GM12878 (cell line): Measurements from ENCODE around the gene FAM184B. TPM values are rescaled to one million over a fixed set of nuclear protein-coding genes. Genes with fewer than 3 reads are reported as not detected.
A peak's percentile ranks its signal among the peaks of the same experiment; 100 is the strongest.

Experiments used
- ATAC-seq: fragments of 200-7000 bp; cut with Tn5 transposase; 3 replicates; pipeline ENCODE4 v1.9.1; 2020; ENCODE audit warnings: mild to moderate bottlenecking, moderate library complexity
- BruUV-seq: library from RNA; stranded (reverse); fragments of 400-500 nt; replicated peaks from 2 replicates; lab custom pipeline; 2021; lab: Mats Ljungman, UMichigan
- CTCF ChIA-PET: fragments of 300-600 bp; sonication (Branson Sonifier 250); formaldehyde crosslinking; extraction: SDS; loops from one replicate; lab custom pipeline; 2021; ENCODE audit warnings: inconsistent platforms; lab: Yijun Ruan, JAX
- POLR2A ChIA-PET: fragments of 350-600 bp; formaldehyde crosslinking; extraction: SDS; loops from one replicate; lab custom pipeline; 2021; ENCODE audit warnings: inconsistent platforms; lab: Charles Lee
- RAD21 ChIA-PET: fragments of 300-600 bp; sonication (Branson Sonifier 250); formaldehyde crosslinking; loops from one replicate; lab custom pipeline; 2023; ENCODE audit warnings: antibody characterized with exemption; ENCODE audit not compliant: unreplicated experiment; lab: Charles Lee
- SMC1A ChIA-PET: fragments of 300-600 bp; sonication (Branson Sonifier 250); formaldehyde crosslinking; loops from one replicate; lab custom pipeline; 2023; ENCODE audit not compliant: unreplicated experiment, uncharacterized antibody; lab: Charles Lee
- DNase-seq: peaks from one replicate; pipeline ENCODE4 v3.0.0-alpha.2; 2011; ENCODE audit warnings: low read depth, low spot score
- FAIRE-seq: peaks from 3 replicates; lab custom pipeline; 2011; peaks lifted over from hg19 to GRCh38; lab: Jason Lieb, UNC
- H2AFZ ChIP-seq: 2 replicates; pipeline ENCODE4 v1.6.0; 2011; ENCODE audit warnings: low read depth, low read length, control low read depth; ENCODE audit not compliant: control insufficient read depth
- H3K27ac ChIP-seq: 2 replicates; pipeline ENCODE4 v1.5.1; 2011; ENCODE audit warnings: control low read depth; ENCODE audit not compliant: control insufficient read depth, insufficient read depth
- H3K27me3 ChIP-seq, 2 experiments: replicated peaks in 1 of 2; 2 replicates each; pipeline versions ENCODE4 v1.6.0 to v1.6.1; 2011; ENCODE audit warnings: low read length in 1 of 2; ENCODE audit not compliant: control insufficient read depth in 2 of 2, insufficient read depth in 2 of 2
- H3K36me3 ChIP-seq, 2 experiments: 2 replicates each; pipeline ENCODE4 v1.5.1; 2011; ENCODE audit warnings: low read length in 1 of 2; ENCODE audit not compliant: control insufficient read depth in 2 of 2, insufficient read depth in 2 of 2
- H3K4me1 ChIP-seq: 2 replicates; pipeline ENCODE4 v1.6.1; 2011; ENCODE audit warnings: mild to moderate bottlenecking, low read length, moderate library complexity, mixed read lengths; ENCODE audit not compliant: control insufficient read depth, insufficient read depth
- H3K4me2 ChIP-seq: 2 replicates; pipeline ENCODE4 v1.6.0; 2011; ENCODE audit warnings: control low read depth; ENCODE audit not compliant: control insufficient read depth, insufficient read depth
- H3K4me3 ChIP-seq: fragments of 200-600 bp; sonication (generic); 2 replicates; pipeline ENCODE4 v1.5.1; 2016
- H3K79me2 ChIP-seq: 2 replicates; pipeline ENCODE4 v1.6.0; 2011; ENCODE audit warnings: low read length; ENCODE audit not compliant: control insufficient read depth, insufficient read depth
- H3K9ac ChIP-seq: 2 replicates; pipeline ENCODE4 v1.8.0; 2011; ENCODE audit warnings: low read length, control low read depth, mixed read lengths; ENCODE audit not compliant: control insufficient read depth, insufficient read depth
- H3K9me3 ChIP-seq: replicated peaks from 3 replicates; pipeline ENCODE4 v1.5.1; 2011; ENCODE audit warnings: mild to moderate bottlenecking, low read length; ENCODE audit not compliant: control insufficient read depth, insufficient read depth
- H4K20me1 ChIP-seq: 2 replicates; pipeline ENCODE4 v1.6.0; 2011; ENCODE audit not compliant: control insufficient read depth, insufficient read depth
- NFYA ChIP-seq: IDR thresholded peaks from 2 replicates; pipeline ENCODE4 v1.6.1; 2011; ENCODE audit warnings: low read depth, mild to moderate bottlenecking, low read length, improper control_type of control experiment, borderline replicate concordance
- PML ChIP-seq: IDR thresholded peaks from 2 replicates; pipeline ENCODE4 v1.6.1; 2012; ENCODE audit warnings: low read length, inconsistent platforms
- RAD51 ChIP-seq: fragments of 450-650 bp; IDR thresholded peaks from 2 replicates; pipeline ENCODE4 v1.6.1; 2016; ENCODE audit warnings: moderate library complexity, mild to moderate bottlenecking, inconsistent platforms
- TCF3 ChIP-seq: IDR thresholded peaks from 2 replicates; pipeline ENCODE4 v1.6.1; 2012; ENCODE audit warnings: low read depth, mild to moderate bottlenecking, low read length, borderline replicate concordance; ENCODE audit not compliant: insufficient read depth
- ZNF207 ChIP-seq: fragments of 450-650 bp; IDR thresholded peaks from 2 replicates; pipeline ENCODE4 v1.6.1; 2014; ENCODE audit warnings: antibody characterized with exemption, mild to moderate bottlenecking, borderline replicate concordance
- ZZZ3 ChIP-seq: IDR thresholded peaks from 2 replicates; pipeline ENCODE4 v1.6.1; 2011; ENCODE audit warnings: low read depth; ENCODE audit not compliant: control insufficient read depth, insufficient read length
- WGBS: methylation state at CpG from one replicate; pipeline ENCODE4 v1.1.6; 2016; ENCODE audit warnings: low lambda C conversion rate; ENCODE audit not compliant: insufficient replicate concordance, insufficient coverage; ENCODE audit errors: missing lambda C conversion rate; 5-methylcytosine and 5-hydroxymethylcytosine counted together
- in situ Hi-C: fragments of 300-500 bp; cut with MboI; formaldehyde crosslinking; loops from 9 replicates; pipeline ENCODE4 v1.14.3; 2018; ENCODE audit warnings: mixed read lengths
- intact Hi-C: fragments of 100-400 bp; cut with micrococcal nuclease; formaldehyde crosslinking; loops from one replicate; pipeline ENCODE4 v1.14.2; 2022; ENCODE audit not compliant: unreplicated experiment
- polyA plus RNA-seq, 11 experiments: library from polyadenylated mRNA; depleted of rRNA in 4 of 11; unstranded in 6 of 11; stranded (reverse) in 5 of 11; fragments of >200 nt; fragmentation: Nextera tagmentation in 4 of 11; fragmentation: Illumina TruSeq in 1 of 11; extraction: Ambion mirVana in 4 of 11; extraction: Trizol in 1 of 11; gene quantifications; 1 replicate in 1 of 11; 2 replicates in 10 of 11; pipeline versions ENCODE4 v1.2.1 to v1.2.3, GENCODE V29; 2011 to 2016; ENCODE audit warnings: inconsistent platforms in 2 of 11, missing spikeins in 2 of 11, low read depth in 1 of 11
- total RNA-seq, 4 experiments: library from RNA; depleted of rRNA in 3 of 4; stranded (reverse); fragments of >200 nt in 3 of 4; fragmentation: Illumina TruSeq in 1 of 4; extraction: Trizol in 1 of 4; gene quantifications; 2 replicates each; pipeline versions ENCODE4 v1.2.1 to v1.2.3, GENCODE V29; 2013 to 2021

FAM184B gene
- total and polyA plus RNA-seq, 10 of the 15 experiments (the other 5 are each of a cell fraction or from before 2014, with no cell fraction given): under 0.01 TPM; not detected in 9

GRCh38 chr4:17805580-17806155 lies 24.2 kb upstream of the FAM184B start:
- peak overlapping the region; percentile 48 for H3K4me2 ChIP-seq
- ATAC-seq: 0 out of 3 replicates have a peak, but pooled peaks have one; percentile 3
- peaks cover 8% of the 10 kb centered on the region for H3K4me1 ChIP-seq
- POLR2A ChIA-PET: interaction anchor here (0.6 to 1.0 kb wide), 2 partner anchors 10 to 215 kb away, joined by 3 to 6 read pairs; no protein-coding TSS in a partner anchor
- peak overlapping the region; percentile 1; the same call in 1 of the 2 replicates for H3K4me3 ChIP-seq
- no TSS peak for BruUV-seq
- TF ChIP-seq NFYA (no peak), ZNF207 (no peak), PML (no peak), TCF3 (no peak), ZZZ3 (no peak), RAD51 (no peak)
- TF ChIP-seq, all 136 proteins: peak for 0
- Histone ChIP-seq H2AFZ (no peak overlapping the region), H3K27ac (peak overlapping the region; percentile 43; the same call in 1 of the 2 replicates), H3K79me2 (peaks cover 59% of the 10 kb centered on the region), H4K20me1 (peaks cover 4% of the 10 kb centered on the region; the same call in 1 of the 2 replicates), H3K9me3 (no peaks in the 10 kb centered on the region), H3K27me3 (no peaks in the 10 kb centered on the region), H3K9ac (no peak overlapping the region), H3K36me3 (peaks cover 9 to 24% of the 10 kb centered on the region in 2 experiments; a peak in 3 of 4 replicates)
- intact Hi-C loops (loop anchor here (5.0 kb wide), 2 partner anchors 43 to 138 kb away; no protein-coding TSS in a partner anchor), in situ Hi-C loops (loop anchor here (5.0 kb wide), 1 partner anchor 258 kb away; no protein-coding TSS in a partner anchor)
- DNase-seq: no peak
- 67% methylated on average over 3 of the region's 3 CpGs for WGBS
- CTCF ChIA-PET: interaction anchor here (0.6 to 7.1 kb wide), 9 partner anchors 8 to 257 kb away, joined by 3 to 93 read pairs (median 6); no protein-coding TSS in a partner anchor
- RAD21 ChIA-PET: interaction anchor here (2.2 to 6.8 kb wide), 2 partner anchors 11 to 257 kb away, joined by 14 to 63 read pairs; no protein-coding TSS in a partner anchor
- FAIRE-seq: peak; percentile 57
- SMC1A ChIA-PET: interaction anchor here (0.7 to 7.6 kb wide), 6 partner anchors 11 to 258 kb away, joined by 3 to 68 read pairs (median 8); no protein-coding TSS in a partner anchor
